Common myeloid progenitor, CD34-positive (primary cell): ENCODE measurements around the gene ACP2.

Experiments used
- CTCF ChIA-PET: fragments of 350-600 bp; sonication (Branson Sonifier 250); formaldehyde crosslinking; loops from one replicate; lab custom pipeline; 2021; ENCODE audit warnings: antibody characterized with exemption; lab: Charles Lee
- POLR2A ChIA-PET: fragments of 350-600 bp; sonication (Branson Sonifier 250); formaldehyde crosslinking; loops from one replicate; lab custom pipeline; 2021; ENCODE audit warnings: antibody characterized with exemption; lab: Charles Lee
- DNase-seq, 3 donors: peaks; one replicate each; pipeline versions ENCODE4 v3.0.0 to v3.0.0-alpha.2; 2013
- H3K27ac ChIP-seq, 2 experiments: 1 replicate in 1 of 2; 2 replicates in 1 of 2; pipeline ENCODE4 v1.7.0; 2013; ENCODE audit warnings: inconsistent platforms in 2 of 2, low read length in 2 of 2, mild to moderate bottlenecking in 2 of 2, low read depth in 1 of 2, moderate library complexity in 1 of 2; ENCODE audit not compliant: severe bottlenecking in 2 of 2, insufficient read depth in 1 of 2, poor library complexity in 1 of 2
- H3K27me3 ChIP-seq, 5 experiments: replicated peaks in 2 of 5; 1 replicate in 3 of 5; 2 replicates in 2 of 5; pipeline versions ENCODE4 v1.6.1 to v1.7.0; 2013; ENCODE audit warnings: low read length in 4 of 5, mild to moderate bottlenecking in 2 of 5, moderate library complexity in 2 of 5, inconsistent platforms in 1 of 5; ENCODE audit not compliant: insufficient read depth in 5 of 5, control insufficient read depth in 4 of 5
- H3K36me3 ChIP-seq, 4 experiments: 1 replicate in 2 of 4; 2 replicates in 2 of 4; pipeline versions ENCODE4 v1.6.1 to v1.7.0; 2013; ENCODE audit warnings: low read length in 3 of 4, control low read depth in 1 of 4, mild to moderate bottlenecking in 1 of 4; ENCODE audit not compliant: control insufficient read depth in 4 of 4, insufficient read depth in 4 of 4
- H3K4me1 ChIP-seq, 4 experiments: 1 replicate in 3 of 4; 2 replicates in 1 of 4; pipeline versions ENCODE4 v1.6.1 to v1.7.1; 2013; ENCODE audit warnings: low read length in 3 of 4, mild to moderate bottlenecking in 3 of 4, control low read depth in 1 of 4, inconsistent platforms in 1 of 4, moderate library complexity in 1 of 4; ENCODE audit not compliant: control insufficient read depth in 4 of 4, insufficient read depth in 4 of 4; ENCODE audit errors: control extremely low read depth in 1 of 4
- H3K4me3 ChIP-seq, 7 experiments: 1 replicate in 4 of 7; 2 replicates in 3 of 7; pipeline versions ENCODE4 v1.5.1 to v1.7.0; 2013; ENCODE audit warnings: mild to moderate bottlenecking in 7 of 7, low read length in 6 of 7, moderate library complexity in 6 of 7, inconsistent platforms in 2 of 7, low read depth in 2 of 7, control low read depth in 1 of 7; ENCODE audit not compliant: insufficient read depth in 4 of 7, control insufficient read depth in 1 of 7; ENCODE audit errors: extremely low read depth in 1 of 7
- H3K9me3 ChIP-seq, 5 experiments: 1 replicate in 4 of 5; 2 replicates in 1 of 5; pipeline versions ENCODE4 v1.6.1 to v1.7.1; 2013; ENCODE audit warnings: low read length in 4 of 5, mild to moderate bottlenecking in 2 of 5, inconsistent platforms in 1 of 5, low read depth in 1 of 5, moderate library complexity in 1 of 5; ENCODE audit not compliant: control insufficient read depth in 4 of 5, insufficient read depth in 2 of 5; ENCODE audit errors: control extremely low read depth in 1 of 5
- WGBS: methylation state at CpG from one replicate; pipeline ENCODE4 v1.1.5; 2013; ENCODE audit not compliant: insufficient coverage; 5-methylcytosine and 5-hydroxymethylcytosine counted together

The ACP2 gene

GRCh38 chr11:47269829-47270305 is 21.3 kb upstream of the ACP2 start, which contains the start of gene MADD:
Gene MADD, plus strand, starts transcription at chr11:47270133.
- Histone ChIP-seq H3K4me3 (peak within 1 kb of the TSS; percentile 65 to 88 (median 79)), H3K27me3 (no peaks in the 10 kb centered on the region), H3K27ac (peak within 1 kb of the TSS; percentile 93 to 95), H3K36me3 (peaks cover 2 to 13% (median 9%) of the 10 kb centered on the region in 4 experiments), H3K4me1 (peaks cover 29 to 67% (median 64%) of the 10 kb centered on the region in 4 experiments), H3K9me3 (no peaks in the 10 kb centered on the region)
- WGBS, result under 1% methylated on average over 28 of the region's 57 CpGs
- ChIA-PET POLR2A (interaction anchor here (0.7 to 3.1 kb wide), 3 partner anchors 8 to 21 kb away, joined by 3 to 12 read pairs (median 3); partner anchors contain the start of gene ACP2), CTCF (interaction anchor here (1.4 to 2.5 kb wide), 3 partner anchors 10 to 36 kb away, joined by 7 to 31 read pairs (median 8); partner anchors contain the start of genes ACP2 and NR1H3)
- DNase-seq, result peak; percentile 91 to 96 (median 94)

GRCh38 chr11:47269002-47269828 is 20.6 kb upstream of the ACP2 start:
- Histone ChIP-seq H3K27ac (peak overlapping the region; percentile 93 to 95), H3K4me1 (peaks cover 32 to 73% (median 71%) of the 10 kb centered on the region in 4 experiments), H3K9me3 (no peaks in the 10 kb centered on the region), H3K4me3 (peak overlapping the region; percentile 65 to 88 (median 79)), H3K27me3 (no peaks in the 10 kb centered on the region), H3K36me3 (peaks cover 2 to 10% (median 4%) of the 10 kb centered on the region in 4 experiments)
- WGBS, result 0% methylated on average over 33 of the region's 52 CpGs
- CTCF ChIA-PET, result interaction anchor here (1.1 to 13.0 kb wide), 6 partner anchors 10 to 55 kb away, joined by 4 to 145 read pairs (median 19); partner anchors contain the start of genes ACP2, DDB2 and NR1H3
- DNase-seq, result peak; percentile 90 to 96 (median 95)
- POLR2A ChIA-PET, result interaction anchor here (0.6 to 3.1 kb wide), 4 partner anchors 8 to 21 kb away, joined by 3 to 12 read pairs (median 4); partner anchors contain the start of gene ACP2

GRCh38 chr11:47268448-47269001 is 19.9 kb upstream of the ACP2 start:
- H3K4me3 ChIP-seq, result peak overlapping the region in 6 of 7 experiments; percentile 60 to 88 (median 78)
- 26% methylated on average over 11 of the region's 13 CpGs for WGBS
- DNase-seq, result no peak
- CTCF ChIA-PET, result interaction anchor here (0.6 to 13.0 kb wide), 8 partner anchors 10 to 90 kb away, joined by 3 to 145 read pairs (median 4); partner anchors contain the start of genes ACP2, DDB2 and NR1H3
- no peaks in the 10 kb centered on the region for H3K27me3 ChIP-seq
- peaks cover 2 to 9% (median 4%) of the 10 kb centered on the region in 4 experiments for H3K36me3 ChIP-seq
- POLR2A ChIA-PET, result interaction anchor here (0.6 to 1.2 kb wide), 3 partner anchors 9 to 20 kb away, joined by 3 to 4 read pairs (median 3); partner anchors contain the start of gene ACP2
- peak overlapping the region; percentile 93 to 95 for H3K27ac ChIP-seq
- no peaks in the 10 kb centered on the region for H3K9me3 ChIP-seq
- peaks cover 32 to 78% (median 76%) of the 10 kb centered on the region in 4 experiments for H3K4me1 ChIP-seq

GRCh38 chr11:47267876-47268275 is 19.3 kb upstream of the ACP2 start:
- Histone ChIP-seq H3K4me1 (peaks cover 32 to 80% (median 77%) of the 10 kb centered on the region in 4 experiments), H3K4me3 (peak overlapping the region in 1 of 7 experiments; percentile 79), H3K27ac (peak overlapping the region in 1 of 2 experiments; percentile 95), H3K27me3 (no peaks in the 10 kb centered on the region), H3K9me3 (no peaks in the 10 kb centered on the region), H3K36me3 (peaks cover 3 to 8% (median 4%) of the 10 kb centered on the region in 4 experiments)
- no peak for DNase-seq
- 62% methylated on average over 6 of the region's 6 CpGs for WGBS
- CTCF ChIA-PET, result interaction anchor here (1.1 to 13.0 kb wide), 8 partner anchors 9 to 83 kb away, joined by 3 to 145 read pairs (median 4); partner anchors contain the start of genes ACP2, DDB2 and NR1H3
- POLR2A ChIA-PET, result interaction anchor here (0.6 to 1.2 kb wide), 3 partner anchors 8 to 71 kb away, joined by 3 to 4 read pairs (median 3); partner anchors contain the start of gene ACP2

- Histone ChIP-seq H3K9me3 (no peaks in the 10 kb centered on the region), H3K36me3 (peaks cover 5 to 17% (median 11%) of the 10 kb centered on the region in 4 experiments), H3K27ac (peak overlapping the region; percentile 8 to 60), H3K4me3 (no peak overlapping the region), H3K4me1 (peaks cover 17 to 81% (median 67%) of the 10 kb centered on the region in 4 experiments), H3K27me3 (no peaks in the 10 kb centered on the region)
- WGBS, result 56% methylated on average over 2 of the region's 4 CpGs
- ChIA-PET CTCF (interaction anchor here (1.1 to 13.0 kb wide), 5 partner anchors 10 to 87 kb away, joined by 3 to 145 read pairs (median 7); partner anchors contain the start of gene ACP2), POLR2A (no interaction called here)
- peak in 1 of 3 donors; percentile 37 for DNase-seq
Measured at GRCh38 chr11:47264521-47264920, 15.9 kb upstream of the ACP2 start.

- POLR2A ChIA-PET, result no interaction called here
- H3K4me1 ChIP-seq, result peaks cover 18 to 82% (median 69%) of the 10 kb centered on the region in 4 experiments
- WGBS, result 93% methylated on average over 6 of the region's 6 CpGs
- no peak overlapping the region for H3K4me3 ChIP-seq
- H3K27ac ChIP-seq, result peak overlapping the region in 1 of 2 experiments; percentile 60
- no peak for DNase-seq
- CTCF ChIA-PET, result interaction anchor here (0.8 to 13.0 kb wide), 9 partner anchors 9 to 146 kb away, joined by 3 to 145 read pairs (median 4); partner anchors contain the start of gene ACP2
- no peaks in the 10 kb centered on the region for H3K9me3 ChIP-seq
- peaks cover 5 to 17% (median 11%) of the 10 kb centered on the region in 4 experiments for H3K36me3 ChIP-seq
- no peaks in the 10 kb centered on the region for H3K27me3 ChIP-seq
Measured at GRCh38 chr11:47264119-47264518, 15.5 kb upstream of the ACP2 start.
